Measurements from ENCODE around the gene OLR1.
"Not testable (repeated sequence)": the region's sequence is repeated elsewhere in the genome, so short reads cannot be mapped to it uniquely, and the experiment has no call there.

The OLR1 gene

GRCh38 chr12:10171973-10172728 lies at the start of gene OLR1:
Gene OLR1, minus strand, starts transcription at chr12:10172132. Its CDS starts 55 bp downstream, at chr12:10172077.
- DNase-seq (ENCODE audit: low read depth), result no peak

- DNase-seq (ENCODE audit: low read depth), result peak; percentile 47
Measured at GRCh38 chr12:10220398-10221077, 48.6 kb upstream of the OLR1 start.

GRCh38 chr12:10218021-10218420 lies 46.1 kb upstream of the OLR1 start:
- no peak for DNase-seq (ENCODE audit: low read depth)

GRCh38 chr12:10215946-10216345 lies 44.0 kb upstream of the OLR1 start:
- DNase-seq (ENCODE audit: low read depth), result not testable (repeated sequence)

GRCh38 chr12:10215436-10215835 lies 43.5 kb upstream of the OLR1 start:
- DNase-seq (ENCODE audit: low read depth), result no peak

- DNase-seq (ENCODE audit: low read depth), result no peak
Measured at GRCh38 chr12:10214895-10215267, 42.9 kb upstream of the OLR1 start.

- DNase-seq (ENCODE audit: low read depth), result no peak
Measured at GRCh38 chr12:10214136-10214894, 42.4 kb upstream of the OLR1 start.

GRCh38 chr12:10213168-10214135 lies 41.5 kb upstream of the OLR1 start:
- peak; percentile 68 for DNase-seq (ENCODE audit: low read depth)

GRCh38 chr12:10212739-10213131 lies 40.8 kb upstream of the OLR1 start, which contains the start of gene GABARAPL1:
Gene GABARAPL1, plus strand, starts transcription at chr12:10212877. Its CDS starts 253 bp downstream, at chr12:10213130.
- peak; percentile 56 for DNase-seq (ENCODE audit: low read depth)

GRCh38 chr12:10211940-10212738 lies 40.2 kb upstream of the OLR1 start:
- DNase-seq (ENCODE audit: low read depth), result peak; percentile 95

- no peak for DNase-seq (ENCODE audit: low read depth)
Measured at GRCh38 chr12:10211101-10211939, 39.4 kb upstream of the OLR1 start.

- no peak for DNase-seq (ENCODE audit: low read depth)
Measured at GRCh38 chr12:10210225-10210624, 38.3 kb upstream of the OLR1 start.

GRCh38 chr12:10207136-10207535 lies 35.2 kb upstream of the OLR1 start:
- DNase-seq (ENCODE audit: low read depth), result no peak

- no peak for DNase-seq (ENCODE audit: low read depth)
Measured at GRCh38 chr12:10205220-10205807, 33.4 kb upstream of the OLR1 start.

- not testable (repeated sequence) for DNase-seq (ENCODE audit: low read depth)
Measured at GRCh38 chr12:10204495-10204894, 32.6 kb upstream of the OLR1 start.

GRCh38 chr12:10197879-10198278 lies 25.9 kb upstream of the OLR1 start:
- no peak for DNase-seq (ENCODE audit: low read depth)

- DNase-seq (ENCODE audit: low read depth), result no peak
Measured at GRCh38 chr12:10196210-10196609, 24.3 kb upstream of the OLR1 start.

GRCh38 chr12:10194160-10194670 lies 22.3 kb upstream of the OLR1 start:
- no peak for DNase-seq (ENCODE audit: low read depth)

GRCh38 chr12:10191865-10192264 lies 19.9 kb upstream of the OLR1 start:
- no peak for DNase-seq (ENCODE audit: low read depth)
